ENCODE data around the gene RAB31. TPM values are rescaled to one million over a fixed set of nuclear protein-coding genes. Genes with fewer than 3 reads are reported as not detected.

RAB31 gene
- total RNA-seq, 4 donors from 2014 or later: 12.2 to 22.0 (median 15.6) TPM

- no peak for DNase-seq (ENCODE audit: low spot score in 2 of 2)
- no peak overlapping the region for H3K4me3 ChIP-seq (ENCODE audit: low read depth, poor library complexity, severe bottlenecking)
- TF ChIP-seq POLR2A (IDR thresholded peaks at IDR 0.05) (no peak), CTCF (IDR thresholded peaks at IDR 0.05) (no peak)
- intact Hi-C loops (cut with DNase I; ENCODE audit: low total_unique reads): no loop called here
These were observed 164.7 kb downstream of the RAB31 start for GRCh38 chr18:9872823-9873222.

- H3K4me3 ChIP-seq (ENCODE audit: low read depth, poor library complexity, severe bottlenecking): no peak overlapping the region
- TF ChIP-seq POLR2A (IDR thresholded peaks at IDR 0.05) (no peak), CTCF (IDR thresholded peaks at IDR 0.05) (no peak)
- no peak for DNase-seq (ENCODE audit: low spot score in 2 of 2)
- WGBS, 2 donors: 84 to 97% methylated on average over 1 of the region's 1 CpG
- intact Hi-C loops (cut with DNase I; ENCODE audit: low total_unique reads): no loop called here
These were observed 166.6 kb downstream of the RAB31 start for GRCh38 chr18:9874728-9875127.

- no peak for DNase-seq (ENCODE audit: low spot score in 2 of 2)
- no peak overlapping the region for H3K4me3 ChIP-seq (ENCODE audit: low read depth, poor library complexity, severe bottlenecking)
- no peak for TF ChIP-seq POLR2A (IDR thresholded peaks at IDR 0.05)
- WGBS, 2 donors: 89 to 93% methylated on average over 2 of the region's 2 CpGs
- intact Hi-C loops (cut with DNase I; ENCODE audit: low total_unique reads): no loop called here
These were observed 168.2 kb downstream of the RAB31 start for GRCh38 chr18:9876212-9876866.

DNA sequence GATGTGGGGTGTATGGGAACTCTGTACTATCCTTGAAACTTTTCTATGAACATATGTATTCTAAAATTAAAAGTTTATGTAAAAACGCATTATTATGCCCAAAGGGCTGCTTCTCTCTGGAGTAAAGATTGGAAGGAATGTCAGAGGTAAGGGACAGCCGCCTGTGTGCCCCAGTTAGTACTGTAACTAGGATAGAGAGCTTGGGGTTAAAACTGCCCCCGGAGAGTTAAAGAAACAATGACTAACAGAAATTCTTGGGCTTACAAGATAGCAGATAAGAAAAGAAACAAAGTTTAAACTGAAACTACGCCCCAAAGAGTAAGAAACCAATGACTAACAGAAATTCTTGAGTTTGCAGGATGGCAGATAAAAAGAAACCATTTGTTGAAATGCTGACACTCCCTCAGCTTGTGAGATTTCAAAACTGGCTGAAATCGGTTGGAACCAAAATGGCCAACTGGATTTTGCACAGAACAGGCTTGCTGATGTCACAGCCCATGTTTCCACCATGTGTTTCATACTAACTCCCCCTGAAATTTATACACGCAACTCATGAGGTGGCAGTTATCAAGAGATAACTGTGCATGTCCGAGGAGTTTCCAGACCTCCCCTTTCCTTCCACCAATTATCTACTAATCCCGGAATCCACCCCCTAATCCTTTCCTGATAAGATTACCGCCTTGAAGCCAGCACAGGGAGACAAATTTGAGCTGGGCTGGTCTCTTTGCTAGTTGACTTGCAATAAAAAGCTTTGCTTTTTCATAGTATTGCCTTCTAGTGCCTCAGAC lies 169.0 kb downstream of the RAB31 start:
- TF ChIP-seq POLR2A (IDR thresholded peaks at IDR 0.05): no peak
- TF ChIP-seq CTCF (IDR thresholded peaks at IDR 0.05): no peak
- no peak for DNase-seq (ENCODE audit: low spot score in 2 of 2)
- WGBS, 2 donors: 36 to 38% methylated on average over 9 of the region's 9 CpGs
- intact Hi-C loops (cut with DNase I; ENCODE audit: low total_unique reads): no loop called here
- no peak overlapping the region for H3K4me3 ChIP-seq (ENCODE audit: low read depth, poor library complexity, severe bottlenecking)

DNA sequence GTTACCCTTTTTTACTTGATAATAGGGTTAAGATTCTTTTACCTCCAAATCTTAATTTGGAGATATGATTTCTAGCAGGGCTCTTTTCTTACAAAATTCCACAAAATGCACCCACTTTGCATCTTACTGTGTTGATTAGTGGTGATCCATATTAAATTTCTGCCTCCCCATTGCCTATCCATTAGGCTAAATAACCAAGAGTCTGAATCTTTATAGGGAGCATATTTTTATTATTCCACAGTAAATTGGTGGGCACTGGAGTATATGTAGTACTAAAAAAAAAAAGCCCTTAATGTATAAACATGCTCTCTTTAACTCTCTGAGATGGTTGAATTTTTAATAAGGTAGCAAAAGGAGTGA lies 169.5 kb downstream of the RAB31 start:
- no peak overlapping the region for H3K4me3 ChIP-seq (ENCODE audit: low read depth, poor library complexity, severe bottlenecking)
- no peak for DNase-seq (ENCODE audit: low spot score in 2 of 2)
- TF ChIP-seq POLR2A (IDR thresholded peaks at IDR 0.05): no peak
- TF ChIP-seq CTCF (IDR thresholded peaks at IDR 0.05): no peak
- intact Hi-C loops (cut with DNase I; ENCODE audit: low total_unique reads): no loop called here

GRCh38 chr18:9878095-9878494 lies 170.0 kb downstream of the RAB31 start:
- DNase-seq (ENCODE audit: low spot score in 2 of 2): no peak
- WGBS, 2 donors: 95% methylated on average over 1 of the region's 1 CpG
- intact Hi-C loops (cut with DNase I; ENCODE audit: low total_unique reads): no loop called here
- no peak overlapping the region for H3K4me3 ChIP-seq (ENCODE audit: low read depth, poor library complexity, severe bottlenecking)
- TF ChIP-seq CTCF (IDR thresholded peaks at IDR 0.05) (no peak), POLR2A (IDR thresholded peaks at IDR 0.05) (no peak)

Data from lower leg skin (tissue), 4 donors.